Memory B cell (primary cell): ENCODE data around the gene RMND5A.

ENCODE experiments used
- ATAC-seq: fragments of 150-1000 bp; cut with Tn5 transposase; 2 replicates; pipeline ENCODE4 v1.10.0; 2021; ENCODE audit warnings: low read depth, mild to moderate bottlenecking, moderate library complexity
- DNase-seq, 2 donors: peaks; one replicate each; pipeline ENCODE4 v3.0.0; 2022; ENCODE audit warnings: low spot score in 2 of 2
- H3K27ac Mint-ChIP-seq: one replicate; pipeline ENCODE4 v1.8.0; 2022; ENCODE audit warnings: mild to moderate bottlenecking, moderate library complexity, mixed read lengths
- H3K27me3 Mint-ChIP-seq: one replicate; pipeline ENCODE4 v1.8.0; 2022; ENCODE audit warnings: mixed read lengths
- H3K36me3 Mint-ChIP-seq: one replicate; pipeline ENCODE4 v1.8.0; 2022; ENCODE audit warnings: mild to moderate bottlenecking, mixed read lengths
- H3K4me1 Mint-ChIP-seq: one replicate; pipeline ENCODE4 v1.8.0; 2022; ENCODE audit warnings: mixed read lengths
- H3K4me3 Mint-ChIP-seq: one replicate; pipeline ENCODE4 v1.8.0; 2022; ENCODE audit warnings: mild to moderate bottlenecking, moderate library complexity, mixed read lengths
- H3K9me3 Mint-ChIP-seq: one replicate; pipeline ENCODE4 v1.8.0; 2022; ENCODE audit warnings: mixed read lengths

The RMND5A gene

GRCh38 chr2:86786001-86786536, 66.0 kb downstream of the RMND5A start:
- peaks cover 17% of the 10 kb centered on the region for H3K4me1 Mint-ChIP-seq
- H3K4me3 Mint-ChIP-seq, result no peak overlapping the region
- peaks cover 8% of the 10 kb centered on the region for H3K27me3 Mint-ChIP-seq

GRCh38 chr2:86787736-86788135, 67.6 kb downstream of the RMND5A start:
- Mint-ChIP-seq H3K4me1 (peaks cover 22% of the 10 kb centered on the region), H3K36me3 (no peaks in the 10 kb centered on the region)

More at GRCh38 chr2:86786001-86786536, 66.0 kb downstream of the RMND5A start:
- DNase-seq, result no peak
- no peak for ATAC-seq
- no peaks in the 10 kb centered on the region for H3K36me3 Mint-ChIP-seq
- no peak overlapping the region for H3K27ac Mint-ChIP-seq
- no peaks in the 10 kb centered on the region for H3K9me3 Mint-ChIP-seq

GRCh38 chr2:86788165-86788564, 68.1 kb downstream of the RMND5A start:
- Mint-ChIP-seq H3K27ac (no peak overlapping the region), H3K9me3 (no peaks in the 10 kb centered on the region), H3K36me3 (no peaks in the 10 kb centered on the region), H3K27me3 (peaks cover 18% of the 10 kb centered on the region), H3K4me1 (peaks cover 22% of the 10 kb centered on the region), H3K4me3 (no peak overlapping the region)
- ATAC-seq (no peak), DNase-seq (no peak)

More at GRCh38 chr2:86787736-86788135, 67.6 kb downstream of the RMND5A start:
- no peak for ATAC-seq
- Mint-ChIP-seq H3K9me3 (no peaks in the 10 kb centered on the region), H3K4me3 (no peak overlapping the region), H3K27ac (no peak overlapping the region), H3K27me3 (peaks cover 15% of the 10 kb centered on the region)
- no peak for DNase-seq

GRCh38 chr2:86788881-86789686, 69.0 kb downstream of the RMND5A start:
- ATAC-seq, result no peak
- peak overlapping the region; percentile 8 for H3K4me3 Mint-ChIP-seq
- no peaks in the 10 kb centered on the region for H3K9me3 Mint-ChIP-seq
- peaks cover 16% of the 10 kb centered on the region for H3K4me1 Mint-ChIP-seq
- H3K27me3 Mint-ChIP-seq, result peaks cover 24% of the 10 kb centered on the region
- DNase-seq, result no peak
- no peaks in the 10 kb centered on the region for H3K36me3 Mint-ChIP-seq
- H3K27ac Mint-ChIP-seq, result no peak overlapping the region

GRCh38 chr2:86789687-86790133, 69.6 kb downstream of the RMND5A start:
- peaks cover 14% of the 10 kb centered on the region for H3K4me1 Mint-ChIP-seq
- DNase-seq (no peak), ATAC-seq (no peak)
- no peak overlapping the region for H3K27ac Mint-ChIP-seq
- peaks cover under 1% of the 10 kb centered on the region for H3K9me3 Mint-ChIP-seq
- peak overlapping the region; percentile 78 for H3K4me3 Mint-ChIP-seq
- peaks cover 26% of the 10 kb centered on the region for H3K27me3 Mint-ChIP-seq
- H3K36me3 Mint-ChIP-seq, result peaks cover under 1% of the 10 kb centered on the region

GRCh38 chr2:86790134-86790675, 70.1 kb downstream of the RMND5A start:
- Mint-ChIP-seq H3K27ac (no peak overlapping the region), H3K4me1 (peaks cover 14% of the 10 kb centered on the region), H3K36me3 (peaks cover 6% of the 10 kb centered on the region), H3K9me3 (peaks cover 6% of the 10 kb centered on the region), H3K4me3 (peak overlapping the region; percentile 78), H3K27me3 (peaks cover 31% of the 10 kb centered on the region)
- DNase-seq (peak in 1 of 2 donors; percentile 38), ATAC-seq (peak; percentile 37)

- Mint-ChIP-seq H3K27me3 (peaks cover 33% of the 10 kb centered on the region), H3K36me3 (peaks cover 8% of the 10 kb centered on the region), H3K4me3 (peak within 1 kb of the TSS; percentile 81), H3K4me1 (peaks cover 14% of the 10 kb centered on the region), H3K27ac (no peak within 1 kb of the TSS), H3K9me3 (peaks cover 9% of the 10 kb centered on the region)
- ATAC-seq, result peak; percentile 59
- DNase-seq, result peak in 1 of 2 donors; percentile 18
Observed at GRCh38 chr2:86790676-86791572, 70.8 kb downstream of the RMND5A start, which contains the start of gene CD8A. TSS of gene CD8A (minus strand) at chr2:86790913. CDS start at chr2:86790825, 88 bp downstream.

- Mint-ChIP-seq H3K27ac (no peak overlapping the region), H3K9me3 (peaks cover 13% of the 10 kb centered on the region), H3K27me3 (peaks cover 35% of the 10 kb centered on the region), H3K4me1 (peaks cover 14% of the 10 kb centered on the region), H3K36me3 (peaks cover 11% of the 10 kb centered on the region), H3K4me3 (peak overlapping the region; percentile 81)
- ATAC-seq (no peak), DNase-seq (no peak)
Observed at GRCh38 chr2:86791573-86791972, 71.5 kb downstream of the RMND5A start.

- ATAC-seq (no peak), DNase-seq (no peak)
- Mint-ChIP-seq H3K27ac (no peak overlapping the region), H3K27me3 (peaks cover 33% of the 10 kb centered on the region), H3K9me3 (peaks cover 21% of the 10 kb centered on the region), H3K4me1 (peaks cover 14% of the 10 kb centered on the region), H3K36me3 (peaks cover 18% of the 10 kb centered on the region), H3K4me3 (no peak overlapping the region)
Observed at GRCh38 chr2:86793752-86794151, 73.7 kb downstream of the RMND5A start.

GRCh38 chr2:86794861-86795260, 74.8 kb downstream of the RMND5A start:
- H3K9me3 Mint-ChIP-seq, result peaks cover 21% of the 10 kb centered on the region
- H3K27ac Mint-ChIP-seq, result no peak overlapping the region
- DNase-seq, result no peak
- H3K4me1 Mint-ChIP-seq, result peaks cover 14% of the 10 kb centered on the region
- no peak for ATAC-seq
- H3K27me3 Mint-ChIP-seq, result peaks cover 33% of the 10 kb centered on the region
- no peak overlapping the region for H3K4me3 Mint-ChIP-seq
- peaks cover 18% of the 10 kb centered on the region for H3K36me3 Mint-ChIP-seq

GRCh38 chr2:86800856-86801567, 80.9 kb downstream of the RMND5A start:
- no peak for ATAC-seq
- H3K4me1 Mint-ChIP-seq, result no peaks in the 10 kb centered on the region
- H3K27me3 Mint-ChIP-seq, result peaks cover 4% of the 10 kb centered on the region
- H3K4me3 Mint-ChIP-seq, result no peak overlapping the region
- peaks cover 10% of the 10 kb centered on the region for H3K9me3 Mint-ChIP-seq
- H3K36me3 Mint-ChIP-seq, result peaks cover 9% of the 10 kb centered on the region
- DNase-seq, result no peak
- H3K27ac Mint-ChIP-seq, result no peak overlapping the region

- Mint-ChIP-seq H3K4me3 (no peak overlapping the region), H3K27ac (no peak overlapping the region)
Observed at GRCh38 chr2:86806059-86806857, 86.2 kb downstream of the RMND5A start.

More at GRCh38 chr2:86806059-86806857, 86.2 kb downstream of the RMND5A start:
- H3K27me3 Mint-ChIP-seq, result peaks cover 8% of the 10 kb centered on the region
- H3K36me3 Mint-ChIP-seq, result no peaks in the 10 kb centered on the region
- ATAC-seq, result no peak
- peaks cover 14% of the 10 kb centered on the region for H3K4me1 Mint-ChIP-seq
- DNase-seq, result no peak
- no peaks in the 10 kb centered on the region for H3K9me3 Mint-ChIP-seq
